NT2/D1 (cell line): ENCODE measurements around the gene NXPH1.

ENCODE experiments used
- DNase-seq: peaks from one replicate; pipeline ENCODE4 v3.0.0-alpha.2; 2011; ENCODE audit warnings: low read depth, low spot score
- H3K27me3 ChIP-seq: 2 replicates; pipeline ENCODE4 v1.6.0; 2011; ENCODE audit warnings: mild to moderate bottlenecking; ENCODE audit not compliant: insufficient read length, insufficient read depth
- H3K36me3 ChIP-seq: 2 replicates; pipeline ENCODE4 v1.6.1; 2011; ENCODE audit warnings: mild to moderate bottlenecking, low read length, mixed read lengths; ENCODE audit not compliant: insufficient read depth, insufficient read length
- H3K4me1 ChIP-seq: 2 replicates; pipeline ENCODE4 v1.5.1; 2011; ENCODE audit not compliant: insufficient read depth, insufficient read length
- H3K4me3 ChIP-seq: 2 replicates; pipeline ENCODE4 v1.5.1; 2011; ENCODE audit warnings: low read depth; ENCODE audit not compliant: insufficient read length
- H3K9ac ChIP-seq: 2 replicates; pipeline ENCODE4 v1.6.0; 2011; ENCODE audit warnings: low read depth; ENCODE audit not compliant: insufficient read length
- H3K9me3 ChIP-seq: 2 replicates; pipeline ENCODE4 v1.5.1; 2011; ENCODE audit warnings: mild to moderate bottlenecking, low read length; ENCODE audit not compliant: insufficient read depth
- SUZ12 ChIP-seq: IDR thresholded peaks from 2 replicates; pipeline ENCODE4 v1.6.1; 2011; ENCODE audit not compliant: insufficient read length, insufficient read depth; ENCODE audit errors: extremely low read depth
- YY1 ChIP-seq: IDR thresholded peaks from 2 replicates; pipeline ENCODE4 v1.6.1; 2011; ENCODE audit not compliant: insufficient read length, insufficient read depth
- ZNF274 ChIP-seq: IDR thresholded peaks from 2 replicates; pipeline ENCODE4 v1.6.1; 2011; ENCODE audit warnings: mild to moderate bottlenecking, low read depth, low read length

Gene NXPH1

DNA sequence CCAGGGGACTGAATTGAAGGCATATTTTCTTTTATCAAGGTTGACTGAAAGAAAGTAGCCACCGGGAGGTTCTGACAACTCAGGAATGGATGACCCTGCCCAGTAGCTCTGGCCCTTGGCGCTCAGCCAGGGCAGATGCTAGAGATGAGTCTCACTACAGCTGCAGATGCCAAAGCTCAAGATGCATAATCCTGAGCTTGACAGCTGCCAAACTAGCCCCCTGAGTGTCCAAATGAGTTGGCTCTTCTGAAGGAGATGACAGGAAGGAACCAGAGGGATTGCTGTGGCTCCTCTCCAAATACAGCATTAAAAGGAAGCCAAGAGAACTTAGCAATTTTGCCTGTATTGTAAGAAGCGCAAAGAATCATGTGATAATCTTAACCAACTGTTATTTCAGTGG is 78.4 kb downstream of the NXPH1 start:
- no peak for DNase-seq
- TF ChIP-seq ZNF274: no peak
- TF ChIP-seq YY1: no peak
- TF ChIP-seq SUZ12: no peak
- no peak overlapping the region for H3K4me3 ChIP-seq

DNA sequence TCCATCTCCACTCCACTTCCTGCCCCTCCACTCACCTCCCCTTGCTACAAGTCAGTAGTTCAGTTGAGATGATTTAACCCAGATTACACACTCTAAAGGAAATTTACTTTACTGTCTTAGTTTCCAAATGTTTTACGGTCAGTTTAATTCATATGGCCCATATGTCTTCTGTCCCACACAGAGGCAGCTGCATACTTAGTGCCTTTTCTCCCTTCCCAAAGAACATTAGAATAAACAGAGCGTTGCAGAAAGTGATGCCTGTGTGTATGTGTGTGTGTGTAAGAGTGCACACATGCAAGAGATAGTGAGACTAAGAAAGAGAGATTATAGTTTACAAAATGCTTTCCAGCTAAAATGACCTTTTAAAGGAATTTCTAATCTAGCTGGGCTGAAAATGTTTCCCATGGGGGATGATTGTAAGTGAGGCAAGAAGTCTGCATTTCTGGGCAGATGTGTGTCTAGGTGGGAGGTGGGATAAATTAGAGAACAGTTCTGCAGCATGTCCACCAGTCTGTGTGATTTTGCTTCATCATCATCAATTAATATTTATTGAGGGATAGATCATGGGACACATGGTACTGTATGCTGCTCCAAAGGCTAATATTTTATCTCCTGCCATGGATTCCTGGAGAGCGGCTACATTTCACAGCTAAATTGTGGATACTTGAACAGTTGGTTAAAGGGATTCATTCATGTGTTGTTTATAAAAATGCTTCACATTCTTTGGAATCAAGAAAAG is 81.5 kb downstream of the NXPH1 start:
- TF ChIP-seq ZNF274: no peak
- TF ChIP-seq SUZ12: no peak
- no peak for TF ChIP-seq YY1
- H3K27me3 ChIP-seq: no peaks in the 10 kb centered on the region
- no peak overlapping the region for H3K4me3 ChIP-seq
- no peaks in the 10 kb centered on the region for H3K36me3 ChIP-seq
- no peak overlapping the region for H3K9ac ChIP-seq
- H3K4me1 ChIP-seq: no peaks in the 10 kb centered on the region
- DNase-seq: no peak
- no peaks in the 10 kb centered on the region for H3K9me3 ChIP-seq

More for the DNA sequence above, 78.4 kb downstream of the NXPH1 start:
- H3K9ac ChIP-seq: no peak overlapping the region
- H3K9me3 ChIP-seq: no peaks in the 10 kb centered on the region
- no peaks in the 10 kb centered on the region for H3K36me3 ChIP-seq
- no peaks in the 10 kb centered on the region for H3K27me3 ChIP-seq
- no peaks in the 10 kb centered on the region for H3K4me1 ChIP-seq

DNA sequence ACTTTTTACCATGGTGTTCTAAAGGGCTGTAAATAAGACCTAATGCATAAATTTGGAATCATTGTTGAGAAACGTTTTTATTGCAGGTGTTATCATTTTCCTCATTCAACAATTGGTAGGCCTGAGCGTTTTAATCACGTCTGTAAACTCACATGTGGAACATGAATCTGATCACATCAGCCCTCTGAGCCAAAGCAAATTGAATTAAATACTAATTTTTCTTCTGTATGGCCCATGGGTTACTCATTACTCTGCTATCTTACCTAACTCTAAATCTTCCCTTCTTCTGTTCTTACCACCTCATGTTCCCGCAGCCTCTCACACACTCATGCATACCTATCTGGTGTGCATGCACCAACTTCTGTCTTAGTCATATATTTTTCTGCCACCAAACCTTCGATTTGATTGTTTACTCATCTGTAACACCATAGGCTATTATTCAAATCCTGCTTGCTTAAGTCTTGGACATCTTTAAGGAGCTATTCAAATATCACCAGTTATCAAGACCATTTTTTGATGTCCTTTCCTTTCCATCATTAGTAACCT is 82.3 kb downstream of the NXPH1 start:
- TF ChIP-seq ZNF274 (no peak), SUZ12 (no peak), YY1 (no peak)
- H3K36me3 ChIP-seq: no peaks in the 10 kb centered on the region
- no peaks in the 10 kb centered on the region for H3K27me3 ChIP-seq
- H3K4me1 ChIP-seq: no peaks in the 10 kb centered on the region
- no peaks in the 10 kb centered on the region for H3K9me3 ChIP-seq
- no peak overlapping the region for H3K9ac ChIP-seq
- DNase-seq: no peak
- H3K4me3 ChIP-seq: no peak overlapping the region

DNA sequence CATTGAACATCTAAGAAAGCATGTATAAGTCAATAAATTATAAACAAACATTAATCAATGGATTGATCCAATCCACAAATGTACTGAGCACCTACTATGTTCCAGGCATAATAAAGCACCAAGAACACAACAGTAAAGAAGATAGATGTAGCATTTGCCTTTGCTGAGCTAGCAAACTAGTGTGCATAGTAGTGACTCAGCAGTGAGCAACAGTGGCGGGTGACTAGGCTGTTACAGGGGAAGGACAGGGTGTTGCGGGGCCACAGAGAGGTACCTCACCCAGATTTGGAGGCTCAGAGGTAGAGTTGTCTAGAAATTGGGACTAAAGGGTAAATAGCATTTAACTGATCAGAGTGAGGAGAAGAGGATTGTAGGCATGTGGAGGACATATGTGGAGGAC is 83.6 kb downstream of the NXPH1 start:
- H3K4me3 ChIP-seq: no peak overlapping the region
- DNase-seq: no peak

DNA sequence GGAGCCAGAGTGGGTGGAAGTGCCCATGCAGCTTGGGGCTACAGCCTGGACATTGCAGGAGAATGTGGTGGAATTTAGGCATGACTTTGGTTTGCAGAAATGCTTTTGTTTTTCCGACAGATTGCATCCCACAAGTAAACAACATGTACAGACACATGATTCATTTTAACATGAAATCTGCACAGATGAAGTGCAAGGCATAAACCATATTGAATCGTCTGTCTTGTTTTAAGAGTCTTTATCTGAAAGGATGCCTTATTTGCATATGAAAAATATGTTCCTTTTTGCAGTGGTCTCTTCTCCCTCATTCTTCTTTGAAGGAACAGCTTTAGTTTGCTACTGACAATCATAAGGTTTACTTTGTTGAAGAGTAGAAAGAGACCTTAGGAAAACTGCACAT is 94.9 kb downstream of the NXPH1 start:
- H3K9ac ChIP-seq: no peak overlapping the region
- no peak for DNase-seq
- TF ChIP-seq YY1 (no peak), SUZ12 (no peak), ZNF274 (no peak)

More for the DNA sequence above, 83.6 kb downstream of the NXPH1 start:
- no peaks in the 10 kb centered on the region for H3K9me3 ChIP-seq
- H3K9ac ChIP-seq: no peak overlapping the region
- TF ChIP-seq SUZ12: no peak
- TF ChIP-seq ZNF274: no peak
- TF ChIP-seq YY1: no peak
- H3K36me3 ChIP-seq: no peaks in the 10 kb centered on the region
- H3K27me3 ChIP-seq: no peaks in the 10 kb centered on the region
- no peaks in the 10 kb centered on the region for H3K4me1 ChIP-seq

DNA sequence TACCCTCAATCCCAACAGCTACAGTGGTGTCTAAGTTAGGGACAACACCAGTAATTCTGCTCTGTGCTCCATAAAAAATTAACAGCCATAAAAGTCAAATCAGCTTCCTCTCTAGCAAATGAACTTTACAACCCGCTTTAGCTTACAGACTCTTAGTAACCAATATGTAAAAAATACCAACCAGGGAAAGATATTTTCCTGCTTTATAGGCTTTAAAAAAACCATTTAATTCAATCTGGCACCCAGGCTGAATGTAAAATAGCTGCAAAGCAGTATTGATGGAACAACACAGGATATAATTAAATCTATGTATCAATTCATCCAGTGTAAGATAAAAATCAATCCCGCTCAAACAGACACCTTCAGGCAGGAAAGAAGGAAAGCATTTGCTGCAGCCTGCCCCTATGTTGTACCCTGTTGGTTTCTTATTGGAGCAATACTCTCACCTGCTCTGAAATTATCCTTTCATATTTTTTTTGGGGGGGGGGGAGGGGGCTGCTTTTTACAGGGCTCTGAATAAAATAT is 98.6 kb downstream of the NXPH1 start:
- TF ChIP-seq ZNF274: no peak
- no peak for TF ChIP-seq SUZ12
- TF ChIP-seq YY1: no peak
- Histone ChIP-seq H3K9ac (no peak overlapping the region), H3K9me3 (no peaks in the 10 kb centered on the region), H3K36me3 (no peaks in the 10 kb centered on the region), H3K4me1 (no peaks in the 10 kb centered on the region), H3K4me3 (no peak overlapping the region), H3K27me3 (no peaks in the 10 kb centered on the region)
- no peak for DNase-seq

More for the DNA sequence above, 94.9 kb downstream of the NXPH1 start:
- Histone ChIP-seq H3K36me3 (no peaks in the 10 kb centered on the region), H3K4me3 (no peak overlapping the region), H3K4me1 (no peaks in the 10 kb centered on the region), H3K9me3 (no peaks in the 10 kb centered on the region; the same call in 1 of the 2 replicates), H3K27me3 (no peaks in the 10 kb centered on the region)

DNA sequence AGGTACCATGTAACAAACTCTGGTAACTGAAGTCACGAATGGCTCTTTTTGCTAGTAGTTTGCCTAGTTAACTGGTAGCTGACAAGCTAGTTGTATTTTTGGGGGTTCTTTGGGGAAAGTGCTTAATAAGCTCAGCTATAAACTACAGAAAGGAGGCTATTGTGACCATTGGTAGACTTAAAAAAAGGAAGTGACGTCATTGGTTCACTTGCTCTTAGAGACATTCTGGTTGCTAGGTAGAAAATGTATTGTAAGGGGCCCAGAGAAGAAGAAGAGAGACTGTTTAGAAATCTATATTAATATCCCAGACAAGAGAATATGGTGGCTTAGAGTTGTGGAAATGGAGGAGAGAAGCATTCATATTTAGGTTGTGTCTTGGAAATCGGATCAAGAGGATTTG is 103.0 kb downstream of the NXPH1 start:
- TF ChIP-seq ZNF274 (no peak), SUZ12 (no peak), YY1 (no peak)
- no peaks in the 10 kb centered on the region for H3K27me3 ChIP-seq
- DNase-seq: no peak

More for the DNA sequence above, 103.0 kb downstream of the NXPH1 start:
- H3K36me3 ChIP-seq: no peaks in the 10 kb centered on the region
- H3K9ac ChIP-seq: no peak overlapping the region
- no peaks in the 10 kb centered on the region for H3K9me3 ChIP-seq
- H3K4me3 ChIP-seq: no peak overlapping the region
- H3K4me1 ChIP-seq: no peaks in the 10 kb centered on the region
